K562 (cell line): ENCODE results near the gene HOXC4. TPM values are rescaled to one million over a fixed set of nuclear protein-coding genes. Genes with fewer than 3 reads are reported as not detected.

ENCODE experiments used
- ATAC-seq: fragments of 200-7000 bp; cut with Tn5 transposase; 3 replicates; pipeline ENCODE4 v1.9.1; 2020; ENCODE audit warnings: moderate library complexity
- BruUV-seq: library from RNA; stranded (reverse); fragments of 400-500 nt; replicated peaks from 2 replicates; lab custom pipeline; 2021; lab: Mats Ljungman, UMichigan
- CTCF ChIA-PET: fragments of 300-600 bp; formaldehyde crosslinking; extraction: SDS; loops from one replicate; lab custom pipeline; 2021; ENCODE audit warnings: low intra/inter-chr PET ratio; lab: Yijun Ruan, JAX
- POLR2A ChIA-PET: fragments of 300-600, 350-650 bp; sonication (Branson Sonifier 250); formaldehyde crosslinking; extraction: SDS; loops from one replicate; lab custom pipeline; 2021; ENCODE audit warnings: antibody characterized with exemption, inconsistent platforms; lab: Yijun Ruan, JAX
- DNase-seq, 4 experiments: peaks; one replicate each; pipeline versions ENCODE4 v3.0.0 to v3.0.0-alpha.2; 2011 to 2018; ENCODE audit warnings: low spot score in 3 of 4, mixed read lengths in 3 of 4; ENCODE audit errors: extremely low read depth in 1 of 4
- FAIRE-seq: peaks from 2 replicates; lab custom pipeline; 2011; peaks lifted over from hg19 to GRCh38; lab: Jason Lieb, UNC
- H2AFZ ChIP-seq: 2 replicates; pipeline ENCODE4 v1.6.0; 2011; ENCODE audit warnings: low read depth, low read length, control low read depth, inconsistent platforms
- H3K27ac ChIP-seq: fragments of 200-600 bp; 3 replicates; pipeline ENCODE4 v1.8.0; 2011; ENCODE audit warnings: low read depth, mild to moderate bottlenecking, control low read depth, inconsistent platforms, low read length, moderate library complexity, mixed read lengths; ENCODE audit errors: extremely low read depth
- H3K27me3 ChIP-seq, 2 experiments: fragments of 300-600 bp in 1 of 2; 2 replicates in 1 of 2; 3 replicates in 1 of 2; pipeline versions ENCODE4 v1.6.0 to v1.8.0; 2011; ENCODE audit warnings: inconsistent platforms in 2 of 2, low read length in 2 of 2, mild to moderate bottlenecking in 1 of 2, mixed read lengths in 1 of 2, moderate library complexity in 1 of 2; ENCODE audit not compliant: control insufficient read depth in 2 of 2, insufficient read depth in 2 of 2
- H3K36me3 ChIP-seq: fragments of 300-600 bp; 3 replicates; pipeline ENCODE4 v1.8.0; 2011; ENCODE audit warnings: mild to moderate bottlenecking, low read length, inconsistent platforms; ENCODE audit not compliant: control insufficient read depth, insufficient read depth
- H3K4me1 ChIP-seq, 2 experiments: fragments of 200-600 bp in 1 of 2; replicated peaks in 1 of 2; 2 replicates in 1 of 2; 3 replicates in 1 of 2; pipeline versions ENCODE4 v1.5.1 to v1.8.0; 2011; ENCODE audit warnings: inconsistent platforms in 2 of 2, low read length in 2 of 2, mild to moderate bottlenecking in 1 of 2, mixed read lengths in 1 of 2, moderate library complexity in 1 of 2; ENCODE audit not compliant: control insufficient read depth in 2 of 2, insufficient read depth in 2 of 2
- H3K4me2 ChIP-seq: 2 replicates; pipeline ENCODE4 v1.6.1; 2011; ENCODE audit warnings: low read length, control low read depth, inconsistent platforms, mixed read lengths; ENCODE audit not compliant: insufficient read depth
- H3K4me3 ChIP-seq: fragments of 200-600 bp; sonication (generic), shearing (Covaris generic); 2 replicates; pipeline ENCODE4 v1.5.1; 2016; ENCODE audit warnings: control low read depth, inconsistent platforms
- H3K79me2 ChIP-seq: fragments of 200-600 bp; 3 replicates; pipeline ENCODE4 v1.8.0; 2011; ENCODE audit warnings: low read length, inconsistent platforms; ENCODE audit not compliant: control insufficient read depth, insufficient read depth
- H3K9ac ChIP-seq, 2 experiments: 2 replicates each; pipeline versions ENCODE4 v1.6.0 to v1.6.1; 2011; ENCODE audit warnings: low read depth in 2 of 2, low read length in 2 of 2, control low read depth in 1 of 2, inconsistent platforms in 1 of 2, mild to moderate bottlenecking in 1 of 2, mixed read lengths in 1 of 2; ENCODE audit not compliant: insufficient read depth in 1 of 2
- H3K9me1 ChIP-seq: one replicate; pipeline ENCODE4 v1.6.0; 2011; ENCODE audit warnings: inconsistent platforms, mild to moderate bottlenecking, low read length, moderate library complexity; ENCODE audit not compliant: control insufficient read depth, insufficient read depth
- H3K9me3 ChIP-seq: replicated peaks from 2 replicates; pipeline ENCODE4 v1.5.1; 2011; ENCODE audit warnings: low read depth, low read length, inconsistent platforms; ENCODE audit not compliant: control insufficient read depth, insufficient read depth
- H4K20me1 ChIP-seq: replicated peaks from 2 replicates; pipeline ENCODE4 v1.6.1; 2011; ENCODE audit warnings: low read length, inconsistent platforms, mixed read lengths; ENCODE audit not compliant: control insufficient read depth, insufficient read depth
- ZBTB34 ChIP-seq: fragments of 250-450 bp; sonication (Bioruptor Pico); IDR thresholded peaks from 2 replicates; pipeline ENCODE4 v1.8.0; 2021; ENCODE audit warnings: mild to moderate bottlenecking, moderate library complexity
- ZSCAN29 ChIP-seq: fragments of 450-650 bp; IDR thresholded peaks from 2 replicates; pipeline ENCODE4 v1.6.1; 2017
- WGBS: fragments of 100-300 bp; shearing (Covaris generic); methylation state at CpG from one replicate; pipeline ENCODE4 v1.1.6; 2016; ENCODE audit warnings: low coverage, mixed read lengths; ENCODE audit not compliant: insufficient coverage; ENCODE audit errors: missing lambda C conversion rate; 5-methylcytosine and 5-hydroxymethylcytosine counted together
- in situ Hi-C: fragments of 300-500 bp; cut with MboI; formaldehyde crosslinking; loops from 4 replicates; pipeline ENCODE4 v1.15.0; 2018; ENCODE audit warnings: inconsistent platforms, mixed read lengths
- intact Hi-C: fragments of 100-400 bp; cut with micrococcal nuclease; formaldehyde crosslinking; loops from 2 replicates; pipeline ENCODE4 v1.14.2; 2022
- polyA plus RNA-seq, 8 experiments: library from polyadenylated mRNA; depleted of rRNA in 4 of 8; stranded (reverse) in 5 of 8; unstranded in 3 of 8; fragments of >200 nt; fragmentation: Nextera tagmentation in 2 of 8; fragmentation: Illumina TruSeq in 1 of 8; extraction: Ambion mirVana in 2 of 8; extraction: Trizol in 1 of 8; gene quantifications; 2 replicates each; pipeline versions ENCODE4 v1.2.1 to v1.2.3, GENCODE V29; 2011 to 2014; ENCODE audit warnings: inconsistent platforms in 1 of 8, missing spikeins in 1 of 8
- total RNA-seq, 7 experiments: library from RNA; depleted of rRNA in 6 of 7; stranded (reverse); fragments of >200 nt in 6 of 7; fragmentation: Illumina TruSeq in 2 of 7; extraction: Trizol in 2 of 7; gene quantifications; 2 replicates each; pipeline versions ENCODE4 v1.2.1 to v1.2.3, GENCODE V29; 2011 to 2021; ENCODE audit warnings: low replicate concordance in 1 of 7

Gene HOXC4
- total and polyA plus RNA-seq, 9 of the 15 experiments (the other 6 are each of a cell fraction or from before 2014, with no cell fraction given): 0.06 to 1.5 (median 0.44) TPM; not detected in 1

- Histone ChIP-seq H3K4me2 (no peak overlapping the region), H3K9ac (no peak overlapping the region; a peak in 1 of 4 replicates), H3K4me1 (peaks cover 0 to 17% of the 10 kb centered on the region in 2 experiments; a peak in 3 of 5 replicates), H2AFZ (no peak overlapping the region), H3K9me3 (no peaks in the 10 kb centered on the region), H3K4me3 (no peak overlapping the region), H3K79me2 (no peaks in the 10 kb centered on the region), H3K27me3 (peaks cover 9 to 13% of the 10 kb centered on the region in 2 experiments; a peak in 1 of 5 replicates)
- DNase-seq (no peak), FAIRE-seq (no peak), ATAC-seq (no peak)
- 19% methylated on average over 6 of the region's 6 CpGs for WGBS
- in situ Hi-C loops: loop anchor here (5.0 kb wide), 1 partner anchor 97 kb away; no protein-coding TSS in a partner anchor
- intact Hi-C loops: no loop called here
- ChIA-PET CTCF (no interaction called here), POLR2A (interaction anchor here (0.5 to 0.7 kb wide), 2 partner anchors 159 to 440 kb away, joined by 3 to 4 read pairs; no protein-coding TSS in a partner anchor)
- TF ChIP-seq ZSCAN29: peak; percentile 96
- no peak for TF ChIP-seq ZBTB34 (CRISPR knock-in tag)
- TF ChIP-seq, all 486 proteins: peak for 1
- no peaks in the 10 kb centered on the region for H3K9me1 ChIP-seq
- no peak overlapping the region for H3K27ac ChIP-seq
- no TSS peak for BruUV-seq
- H4K20me1 ChIP-seq: no peaks in the 10 kb centered on the region
- no peaks in the 10 kb centered on the region for H3K36me3 ChIP-seq
These were observed 17.9 kb upstream of the HOXC4 start for GRCh38 chr12:54035568-54036264.
